HG03521 (cell line): ENCODE results near the gene SPEF1.

ENCODE experiments used
- ATAC-seq: cut with Tn5 transposase; IDR thresholded peaks from one replicate; pipeline ENCODE4 v1.9.1; 2021; ENCODE audit warnings: mild to moderate bottlenecking, moderate library complexity; ENCODE audit not compliant: unreplicated experiment

Gene SPEF1

GRCh38 chr20:3751305-3751674, 30.0 kb downstream of the SPEF1 start:
- no peak for ATAC-seq

- no peak for ATAC-seq
Measured at GRCh38 chr20:3749689-3750531, 31.3 kb downstream of the SPEF1 start.

GRCh38 chr20:3749087-3749688, 32.1 kb downstream of the SPEF1 start:
- no peak for ATAC-seq

- no peak for ATAC-seq
Measured at GRCh38 chr20:3748073-3748472, 33.2 kb downstream of the SPEF1 start.

- no peak for ATAC-seq
Measured at GRCh38 chr20:3747471-3747870, 33.8 kb downstream of the SPEF1 start.

GRCh38 chr20:3745686-3746173, 35.5 kb downstream of the SPEF1 start:
- no peak for ATAC-seq

- ATAC-seq = no peak
Measured at GRCh38 chr20:3744806-3745685, 36.2 kb downstream of the SPEF1 start.

- ATAC-seq = no peak
Measured at GRCh38 chr20:3744037-3744436, 37.2 kb downstream of the SPEF1 start.

- ATAC-seq = no peak
Measured at GRCh38 chr20:3743251-3743650, 38.0 kb downstream of the SPEF1 start.

- no peak for ATAC-seq
Measured at GRCh38 chr20:3741836-3742458, 39.3 kb downstream of the SPEF1 start.

- no peak for ATAC-seq
Measured at GRCh38 chr20:3740615-3741301, 40.5 kb downstream of the SPEF1 start.

- no peak for ATAC-seq
Measured at GRCh38 chr20:3739926-3740451, 41.3 kb downstream of the SPEF1 start.

GRCh38 chr20:3739054-3739925, 42.0 kb downstream of the SPEF1 start:
- no peak for ATAC-seq

- ATAC-seq = no peak
Measured at GRCh38 chr20:3738111-3739053, 42.9 kb downstream of the SPEF1 start.

- no peak for ATAC-seq
Measured at GRCh38 chr20:3735768-3736167, 45.5 kb downstream of the SPEF1 start.

GRCh38 chr20:3734111-3734843, 47.0 kb downstream of the SPEF1 start:
- no peak for ATAC-seq
